Stimulated activated naive CD4-positive, alpha-beta T cell (primary cell): Measurements from ENCODE around the gene IL9R.
"Not testable (repeated sequence)": the region's sequence is repeated elsewhere in the genome, so short reads cannot be mapped to it uniquely, and the experiment has no call there.

Source experiments
- DNase-seq, 6 experiments: peaks; one replicate each; lab custom pipeline; 2025; lab: John Stamatoyannopoulos, UW

IL9R gene

DNA sequence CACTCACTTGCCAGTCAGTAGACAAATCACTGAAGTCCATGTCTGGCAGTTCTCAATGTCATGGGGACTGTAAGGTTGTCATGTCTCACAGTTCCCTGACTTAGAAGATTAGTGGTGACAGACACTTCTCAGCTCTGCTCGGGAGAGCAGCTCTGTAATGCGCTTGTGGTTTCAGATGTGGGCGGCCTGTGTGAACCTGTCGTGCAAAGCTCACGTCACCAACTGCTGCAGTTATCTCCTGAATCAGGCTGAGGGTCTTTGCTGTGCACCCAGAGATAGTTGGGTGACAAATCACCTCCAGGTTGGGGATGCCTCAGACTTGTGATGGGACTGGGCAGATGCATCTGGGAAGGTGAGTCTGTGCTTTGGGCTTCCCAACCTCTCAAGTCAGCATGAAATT, at the start of gene IL9R:
TSS of gene IL9R (plus strand) at position 261 of the 400 bp plus-strand sequence. CDS start at position 325, 64 bp downstream.
- no peak for DNase-seq

DNA sequence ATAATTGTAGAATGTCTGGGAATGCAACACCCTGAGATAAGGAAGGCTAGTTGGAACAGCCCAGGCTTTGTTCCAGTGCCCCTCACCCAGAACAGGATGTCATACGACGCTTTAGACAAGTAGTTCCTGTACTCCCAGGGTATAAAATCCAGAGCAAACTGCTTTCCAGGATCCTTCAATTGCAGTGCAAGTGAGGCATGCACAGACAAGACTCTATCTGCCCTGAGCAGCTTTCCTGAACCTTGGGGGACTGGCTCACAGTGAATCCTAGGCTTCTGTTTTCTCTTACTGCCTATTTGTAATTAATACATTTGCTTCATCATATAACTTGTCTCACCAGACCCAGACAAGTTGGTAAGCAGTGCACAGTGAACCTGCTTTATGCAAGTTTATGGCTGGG, 48.4 kb upstream of the IL9R start:
- no peak for DNase-seq

- no peak for DNase-seq
Observed at GRCh38 chrX:155951237-155951789, 46.2 kb upstream of the IL9R start.

DNA sequence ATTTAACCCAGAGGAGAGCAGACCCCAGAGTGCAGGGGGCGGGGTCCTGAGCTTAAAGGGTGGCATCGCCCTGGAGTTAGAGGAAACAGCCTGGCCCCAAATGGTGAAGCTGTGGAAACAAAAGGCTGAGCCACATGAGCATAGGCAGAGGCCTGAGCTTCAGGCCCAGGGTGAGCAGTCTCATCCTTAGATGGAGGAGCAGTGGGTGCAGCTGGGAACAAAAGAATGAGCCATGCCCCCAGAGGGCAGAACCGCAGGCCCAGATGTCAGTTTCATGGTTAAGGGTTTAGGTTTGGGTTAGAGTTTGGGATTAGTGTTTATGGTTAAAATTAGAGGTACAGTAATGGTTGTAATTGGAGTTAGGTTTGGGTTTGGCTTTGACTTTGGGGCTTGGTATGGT, 44.4 kb upstream of the IL9R start:
- DNase-seq, result no peak

DNA sequence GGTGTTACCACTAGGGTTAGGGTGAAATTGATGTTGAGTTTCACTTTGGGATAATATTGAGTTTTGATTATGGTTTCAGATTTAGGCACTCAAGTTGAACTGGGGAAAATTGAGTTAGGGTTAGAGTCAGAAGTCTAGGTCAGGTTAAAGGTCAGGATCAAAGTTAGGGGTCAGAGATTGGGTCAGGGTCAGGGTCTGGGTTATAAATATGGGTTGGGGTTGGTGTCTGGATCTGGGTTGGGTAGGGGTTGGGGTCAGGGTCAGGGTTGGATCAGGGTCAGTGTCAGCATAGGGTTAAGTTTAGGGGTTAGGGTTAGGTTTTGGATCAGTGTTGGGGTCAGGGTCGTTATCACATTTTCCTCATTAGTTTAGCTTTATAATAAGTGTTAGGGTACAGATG, 42.7 kb upstream of the IL9R start:
- no peak for DNase-seq

GRCh38 chrX:155956099-155956498, 41.4 kb upstream of the IL9R start:
- DNase-seq, result no peak

DNA sequence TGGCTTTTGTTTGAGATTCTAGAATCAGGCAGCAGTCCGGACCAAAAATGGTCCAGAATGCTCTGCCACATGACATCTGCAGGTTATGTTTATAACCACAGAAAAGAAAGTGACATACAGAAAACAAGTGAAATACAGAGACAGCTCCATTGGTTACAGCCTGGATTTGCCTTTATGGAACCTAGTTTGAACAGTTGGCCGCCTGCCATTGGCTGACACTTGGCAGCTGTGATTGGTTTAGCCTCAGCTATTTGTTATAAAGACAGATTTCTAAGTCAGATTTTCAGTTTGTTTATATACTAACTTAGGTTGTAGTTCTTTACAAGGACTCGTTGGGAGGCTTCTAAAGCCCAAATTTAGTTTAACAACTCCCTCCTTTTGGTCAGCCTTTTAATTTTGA, 40.8 kb upstream of the IL9R start:
- DNase-seq, result no peak

- no peak for DNase-seq
Observed at GRCh38 chrX:155957843-155958242, 39.7 kb upstream of the IL9R start.

DNA sequence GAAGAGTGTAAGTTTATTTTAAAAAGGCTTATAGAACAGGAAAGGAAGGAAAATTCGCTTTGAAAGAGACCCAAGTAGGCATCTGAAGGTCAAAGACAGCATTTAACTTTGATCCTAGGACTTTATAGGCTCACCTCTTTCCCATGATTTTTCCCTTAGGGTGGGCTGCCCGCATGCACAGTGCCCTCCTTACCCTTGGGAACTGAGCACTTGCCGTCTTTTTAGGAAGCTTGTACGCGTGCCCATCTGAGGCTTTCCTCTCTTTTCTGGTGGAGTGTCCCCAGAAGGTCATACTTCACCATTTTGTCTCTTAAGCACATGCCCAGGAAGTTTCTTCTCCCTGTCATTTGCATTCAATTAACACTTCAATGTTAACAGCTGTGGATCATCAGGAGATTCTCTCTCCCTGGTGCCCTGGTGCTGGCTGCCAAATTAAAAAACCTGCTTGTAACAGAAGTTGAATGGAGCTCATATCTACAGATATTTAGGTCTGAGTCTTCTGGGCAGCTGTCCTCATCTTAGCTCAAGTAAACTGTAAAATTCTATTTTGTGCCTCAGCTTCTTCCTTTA, 38.4 kb upstream of the IL9R start:
- no peak for DNase-seq

DNA sequence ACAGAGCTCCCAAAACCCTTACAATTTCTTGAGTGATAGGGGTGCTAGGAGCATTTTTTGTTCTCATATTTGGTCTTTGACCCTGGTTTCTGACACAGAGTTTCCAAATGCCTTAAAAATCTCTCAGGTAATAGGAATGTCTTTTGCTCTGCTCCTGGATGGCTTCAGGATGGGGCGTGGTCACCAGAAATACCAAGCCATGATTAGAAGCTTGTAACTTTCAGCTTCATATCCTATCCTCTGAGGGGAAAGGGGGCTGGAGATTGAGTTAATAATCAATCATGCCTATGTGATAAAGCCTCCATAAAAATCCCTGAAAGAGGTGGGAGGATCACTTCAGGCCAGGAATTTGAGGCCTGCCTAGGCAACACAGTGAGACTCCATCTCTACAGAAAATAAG, 34.6 kb upstream of the IL9R start:
- DNase-seq, result no peak

- peak in 1 of 6 experiments; percentile 1 for DNase-seq
Observed at GRCh38 chrX:155966876-155967275, 30.6 kb upstream of the IL9R start.

DNA sequence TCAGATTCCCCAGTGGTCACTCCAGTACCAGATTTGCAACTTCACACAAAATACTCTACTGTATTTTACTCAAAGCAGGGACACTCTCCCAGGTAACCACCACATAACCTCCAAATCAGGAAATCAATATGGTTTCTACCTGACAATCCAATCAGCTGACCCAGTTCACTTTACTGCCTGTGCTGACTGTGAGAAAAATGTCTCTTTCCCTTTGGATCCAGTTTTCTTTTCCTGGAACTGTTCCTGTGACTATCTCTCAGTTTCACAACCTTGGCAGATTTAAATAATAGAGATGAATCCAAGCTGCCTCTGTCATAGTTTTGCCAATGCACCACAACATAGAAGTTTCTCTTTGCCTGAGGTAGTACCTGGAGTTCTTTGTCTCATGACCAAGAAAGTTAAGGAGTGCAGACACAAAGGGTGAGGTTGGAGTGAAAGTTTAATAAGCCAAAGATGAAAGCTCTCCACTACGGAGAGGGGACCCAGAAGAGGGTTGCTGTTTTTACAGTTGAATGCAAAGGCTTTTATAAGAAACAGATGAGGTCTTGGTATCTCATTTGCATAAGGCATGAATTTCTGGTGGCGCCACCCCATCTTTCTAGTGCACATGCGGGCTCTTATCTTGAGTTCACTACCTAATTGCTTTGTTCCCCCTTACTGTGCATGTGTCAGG, 29.7 kb upstream of the IL9R start:
- DNase-seq, result no peak

GRCh38 chrX:155968326-155968661, 29.2 kb upstream of the IL9R start:
- no peak for DNase-seq

- no peak for DNase-seq
Observed at GRCh38 chrX:155968791-155969190, 28.7 kb upstream of the IL9R start.

- DNase-seq, result not testable (repeated sequence)
Observed at GRCh38 chrX:155971658-155972057, 25.8 kb upstream of the IL9R start.

- not testable (repeated sequence) for DNase-seq
Observed at GRCh38 chrX:155972241-155972640, 25.3 kb upstream of the IL9R start.

- DNase-seq, result no peak
Observed at GRCh38 chrX:155983326-155983725, 14.2 kb upstream of the IL9R start.

DNA sequence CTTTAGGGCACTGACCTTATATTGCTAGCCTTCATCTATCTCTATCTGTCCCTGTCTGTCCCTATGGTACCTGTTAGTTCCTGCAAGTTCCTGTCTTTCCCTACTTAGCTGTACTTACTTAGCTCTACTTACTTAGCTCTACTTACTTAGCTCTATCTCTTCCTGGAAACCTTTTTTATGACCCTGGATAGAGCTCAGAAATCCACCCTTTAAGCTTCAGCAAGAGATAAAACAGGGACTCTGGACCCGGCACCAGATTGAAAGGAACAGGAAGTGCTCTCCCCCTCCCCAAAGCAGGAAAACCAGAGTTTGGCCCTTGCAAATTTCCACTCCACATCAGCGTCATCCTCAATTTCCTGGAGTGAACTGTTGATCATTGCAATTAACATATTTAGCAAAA, 12.3 kb upstream of the IL9R start:
- DNase-seq, result no peak

GRCh38 chrX:155986995-155987394, 10.5 kb upstream of the IL9R start:
- not testable (repeated sequence) for DNase-seq

- DNase-seq, result no peak
Observed at GRCh38 chrX:155988859-155989258, 8.6 kb upstream of the IL9R start.

DNA sequence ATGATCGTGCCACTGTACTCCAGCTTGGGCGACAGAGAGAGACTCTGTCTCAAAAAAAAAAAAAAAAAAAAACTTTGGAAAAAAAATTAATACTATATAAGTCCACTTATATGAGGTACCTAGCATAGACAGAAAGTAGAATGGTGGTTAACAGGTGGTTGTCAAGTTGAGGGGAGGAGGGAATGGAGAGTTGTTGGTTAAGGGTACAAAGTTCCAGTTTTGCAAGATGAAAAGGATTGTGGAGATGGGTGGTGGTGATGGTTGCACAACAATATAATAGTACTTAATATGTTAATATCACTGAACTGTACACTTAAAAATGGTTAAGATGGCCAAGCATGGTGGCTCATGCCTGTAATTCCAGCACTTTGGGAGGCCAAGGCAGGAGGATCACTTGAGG, 4.1 kb upstream of the IL9R start:
- no peak for DNase-seq

DNA sequence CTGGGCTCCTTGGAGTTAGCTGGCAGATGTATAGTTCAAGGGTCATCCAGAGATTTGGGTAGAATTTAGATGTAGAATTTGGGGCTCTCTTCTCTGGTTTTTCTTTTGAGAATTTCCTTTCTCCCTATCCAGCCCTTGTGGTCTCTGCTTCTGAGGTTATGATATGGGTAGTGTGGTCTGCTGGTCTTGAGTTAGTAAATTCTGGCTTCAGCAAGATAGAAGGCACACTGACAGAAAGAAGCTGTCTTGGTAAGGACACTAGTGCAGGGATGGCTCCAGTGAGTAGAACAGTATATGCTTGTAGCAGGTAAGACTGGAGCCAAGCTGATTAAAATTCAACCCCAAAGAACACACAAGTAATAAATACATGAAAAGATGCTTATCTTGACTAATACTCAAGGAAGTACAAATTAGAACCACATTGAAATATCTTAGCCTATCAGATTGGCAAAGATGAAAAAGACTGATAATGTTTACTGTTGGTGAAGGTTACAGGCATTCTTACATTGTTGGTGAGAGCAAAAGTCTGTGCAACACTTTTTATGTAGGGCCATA, 2.1 kb upstream of the IL9R start:
- DNase-seq, result no peak

DNA sequence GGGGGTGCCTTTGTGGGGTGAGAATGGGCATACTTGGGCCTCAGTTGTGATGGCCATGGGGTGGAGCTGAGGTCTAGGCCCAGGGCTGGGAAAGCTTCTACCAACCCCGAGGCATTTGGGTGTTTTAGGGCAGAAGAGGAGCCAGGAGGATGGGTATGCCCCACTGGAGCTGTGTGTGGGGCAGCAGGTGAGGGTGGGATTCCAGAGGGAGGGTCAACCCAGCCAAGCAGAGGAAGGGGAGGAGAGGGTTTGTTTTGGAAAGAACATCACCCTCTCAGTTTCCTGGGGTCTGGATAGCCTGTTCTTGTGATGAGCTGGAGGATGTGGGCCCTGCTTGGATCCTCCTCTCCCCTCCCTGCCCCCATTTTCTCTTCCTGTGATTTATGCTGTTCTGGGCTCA, 620 bp downstream of the IL9R start:
- DNase-seq, result no peak
